NCI-H524 treated with DMSO at 0.1 percent for 48 hours (cell line): ENCODE data around the gene DDX50.
"Not testable (repeated sequence)": the region's sequence is repeated elsewhere in the genome, so short reads cannot be mapped to it uniquely, and the experiment has no call there.

Source experiments
- DNase-seq: peaks from one replicate; lab custom pipeline; 2025; lab: John Stamatoyannopoulos, UW

The DDX50 gene

DNA sequence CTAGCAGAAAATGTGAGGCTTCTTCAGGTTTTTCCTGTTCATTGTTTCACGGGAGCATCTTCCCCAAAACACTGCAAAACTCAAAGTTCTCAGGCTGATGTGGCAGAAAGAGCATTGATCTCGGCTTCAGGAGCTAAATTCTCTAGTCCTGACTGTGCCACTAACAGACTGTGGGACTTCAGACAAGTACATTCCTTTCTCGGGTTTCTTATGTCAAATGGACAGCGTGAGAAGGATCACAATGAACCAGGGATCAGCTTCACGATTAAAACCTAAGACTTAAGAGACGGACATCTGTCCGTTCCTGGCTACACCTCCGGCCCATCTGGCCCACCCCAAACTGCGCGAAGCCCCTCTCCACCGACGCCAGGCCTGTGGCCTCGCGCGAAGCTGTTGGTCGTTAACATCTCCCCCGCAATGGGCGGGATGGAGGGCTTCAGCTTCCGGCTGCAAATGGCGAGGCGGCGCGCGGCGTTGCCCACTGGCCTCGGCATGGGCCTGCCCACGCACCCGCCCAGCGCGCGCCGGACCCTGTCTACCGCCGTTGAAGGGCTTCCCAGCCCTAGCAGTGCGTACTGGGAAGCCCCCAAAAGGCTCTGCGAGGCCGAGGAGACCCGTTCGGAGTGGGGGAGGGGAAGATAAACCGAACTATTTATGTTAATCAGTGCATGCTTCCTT lies 549 bp upstream of the DDX50 start:
- peak; percentile 55 for DNase-seq

DNA sequence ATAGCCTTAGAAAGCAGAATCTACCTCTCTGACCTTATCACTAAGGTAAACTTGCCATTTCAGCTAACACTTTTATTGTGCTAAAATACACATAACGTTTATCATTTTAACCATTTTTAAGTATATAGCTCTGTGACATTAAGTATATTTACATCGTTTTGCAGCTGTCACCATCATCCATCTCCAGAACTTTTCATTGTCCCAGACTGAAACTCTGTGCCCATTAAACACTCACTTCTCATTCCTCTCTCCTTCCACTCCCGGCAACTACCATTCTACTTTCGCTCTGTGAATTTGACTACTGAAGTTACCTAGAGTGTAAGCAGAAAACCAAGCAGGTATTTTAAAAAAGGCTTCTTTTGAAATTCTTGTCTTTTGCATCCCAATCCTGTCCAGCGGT lies 1.3 kb downstream of the DDX50 start:
- no peak for DNase-seq

GRCh38 chr10:68924593-68924992 lies 23.5 kb downstream of the DDX50 start:
- DNase-seq, result no peak

GRCh38 chr10:68925489-68925888 lies 24.4 kb downstream of the DDX50 start:
- no peak for DNase-seq

- DNase-seq, result not testable (repeated sequence)
These were observed 28.0 kb downstream of the DDX50 start for GRCh38 chr10:68929157-68929556.

DNA sequence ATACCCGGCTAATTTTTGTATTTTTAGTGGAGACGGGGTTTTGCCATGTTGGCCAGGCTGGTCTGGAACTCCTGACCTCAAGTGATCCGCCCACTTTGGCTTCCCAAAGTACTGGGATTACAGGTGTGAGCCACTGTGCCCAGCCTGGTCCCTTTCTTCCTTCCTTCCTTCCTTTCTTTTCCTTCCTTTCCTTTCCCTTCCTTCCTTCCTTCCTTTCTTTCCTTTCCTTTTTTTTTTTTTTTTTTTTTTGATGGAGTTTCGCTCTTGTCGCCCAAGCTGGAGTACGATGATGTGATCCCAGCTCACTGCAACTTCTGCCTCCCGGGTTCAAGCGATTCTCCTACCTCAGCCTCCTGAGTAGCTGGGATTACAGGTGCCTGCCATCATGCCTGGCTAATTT lies 28.8 kb downstream of the DDX50 start:
- not testable (repeated sequence) for DNase-seq

DNA sequence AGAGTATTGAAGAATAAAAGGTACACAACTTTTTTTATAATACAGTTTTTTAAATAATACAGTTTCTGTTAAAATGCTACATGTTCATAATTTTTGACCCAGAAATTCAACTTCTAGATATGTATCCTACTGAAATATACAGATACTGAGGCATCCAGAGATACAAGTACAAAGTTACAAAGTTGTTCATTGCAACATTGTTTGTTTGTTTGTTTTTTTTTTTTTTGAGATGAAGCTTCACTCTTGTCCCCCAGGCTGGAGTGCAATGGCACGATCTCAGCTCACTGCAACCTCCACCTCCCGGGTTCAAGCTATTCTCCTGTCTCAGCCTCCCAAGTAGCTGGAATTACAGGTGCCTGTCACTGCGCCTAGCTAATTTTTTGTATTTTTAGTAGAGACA lies 31.7 kb downstream of the DDX50 start:
- DNase-seq, result not testable (repeated sequence)

DNA sequence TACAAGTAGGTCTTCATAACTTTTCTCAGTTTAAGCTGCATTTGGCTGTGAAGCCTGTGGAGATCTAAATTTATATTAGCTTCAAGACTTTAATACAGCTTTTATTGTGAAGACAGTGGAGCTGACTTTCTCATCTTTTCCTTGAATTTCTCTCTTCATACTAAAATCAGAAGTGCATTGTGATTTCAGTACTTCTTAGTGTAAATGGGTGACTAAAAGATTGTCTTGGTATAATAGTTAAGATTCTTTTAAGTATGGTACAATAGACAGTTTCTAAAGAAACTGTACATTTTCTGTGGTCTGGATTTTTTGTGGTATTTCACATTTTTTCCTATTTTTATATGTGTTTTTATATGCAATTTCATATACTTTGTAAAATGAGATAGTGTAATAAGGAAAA lies 33.9 kb downstream of the DDX50 start:
- DNase-seq, result no peak

DNA sequence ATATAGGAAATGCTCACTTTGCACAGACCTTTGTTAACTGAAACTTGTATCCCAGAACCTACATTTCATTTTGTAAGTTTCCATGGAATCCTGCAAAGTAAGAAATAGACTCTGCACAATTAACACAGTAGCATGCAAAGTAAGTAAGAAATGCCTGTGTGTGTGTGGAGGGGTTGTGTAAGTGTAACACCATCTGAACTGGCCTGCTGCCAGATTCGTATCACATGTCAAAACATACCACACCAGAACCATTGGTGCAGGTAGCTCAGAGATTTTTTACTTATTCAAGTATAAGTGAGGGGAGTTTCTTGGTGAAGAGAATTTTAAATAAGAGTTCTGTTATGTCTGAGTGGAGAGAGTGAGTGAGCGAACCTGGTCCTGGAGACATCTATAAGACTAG lies 37.0 kb downstream of the DDX50 start:
- no peak for DNase-seq

GRCh38 chr10:68938884-68939283 lies 37.8 kb downstream of the DDX50 start:
- no peak for DNase-seq

DNA sequence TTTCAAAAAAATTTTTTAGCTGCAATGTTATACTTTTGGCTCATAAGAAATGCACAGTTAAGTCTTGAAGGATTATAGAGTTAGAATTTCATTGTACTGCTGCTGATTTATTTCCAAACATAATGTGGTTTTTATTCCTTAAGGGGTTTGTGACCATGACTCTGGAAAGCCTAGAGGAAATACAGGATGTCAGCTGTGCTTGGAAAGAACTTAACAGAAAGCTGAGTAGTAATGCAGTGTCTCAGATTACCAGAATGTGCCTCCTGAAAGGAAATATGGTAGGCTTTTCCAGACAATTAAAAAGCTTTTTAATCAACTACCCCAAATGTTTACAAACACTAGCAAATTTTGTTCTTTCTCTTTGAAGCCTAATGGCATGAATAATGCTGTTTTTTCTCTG lies 39.8 kb downstream of the DDX50 start:
- not testable (repeated sequence) for DNase-seq

- no peak for DNase-seq
These were observed 49.5 kb downstream of the DDX50 start for GRCh38 chr10:68950598-68950997.

DNA sequence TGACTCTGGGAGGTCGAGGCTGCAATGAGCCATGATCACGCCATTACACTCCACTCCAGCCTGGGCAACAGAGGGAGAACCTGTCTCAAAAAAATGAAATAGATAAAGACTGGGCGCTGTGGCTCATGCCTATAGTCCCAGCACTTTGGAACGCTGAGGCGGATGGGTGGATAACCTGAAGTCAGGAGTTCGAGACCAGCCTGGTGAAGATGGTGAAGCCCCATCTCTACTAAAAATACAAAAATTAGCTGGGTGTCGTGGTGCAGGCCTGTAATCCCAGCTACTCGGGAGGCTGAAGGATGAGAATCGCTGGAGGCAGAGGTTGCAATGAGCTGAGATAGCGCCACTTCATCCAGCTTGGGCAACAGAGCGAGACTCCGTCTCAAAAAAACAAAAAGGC lies 53.8 kb downstream of the DDX50 start:
- DNase-seq, result no peak

GRCh38 chr10:68955355-68955831 lies 54.3 kb downstream of the DDX50 start:
- no peak for DNase-seq

GRCh38 chr10:68955832-68956532 lies 54.9 kb downstream of the DDX50 start, which contains the start of gene DDX21:
TSS of gene DDX21 (plus strand) at chr10:68956170. CDS start at chr10:68956226, 56 bp downstream.
- DNase-seq, result peak; percentile 40

DNA sequence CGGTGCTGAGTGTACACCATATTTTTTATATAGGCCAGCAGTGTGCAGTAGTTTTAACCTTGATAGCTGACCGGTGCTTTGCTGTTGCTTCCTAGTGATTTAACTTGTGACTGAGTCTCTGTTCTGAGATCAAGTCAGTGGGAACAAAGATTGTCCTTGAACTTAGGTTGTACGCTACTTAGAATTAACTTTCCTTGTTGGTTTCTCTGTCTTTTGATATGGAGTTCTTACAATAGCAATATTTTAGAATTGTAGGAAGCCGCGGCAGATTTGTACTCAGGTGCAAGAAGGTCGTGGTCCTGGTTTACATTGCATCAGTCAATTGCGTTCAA lies 56.1 kb downstream of the DDX50 start:
- no peak for DNase-seq

DNA sequence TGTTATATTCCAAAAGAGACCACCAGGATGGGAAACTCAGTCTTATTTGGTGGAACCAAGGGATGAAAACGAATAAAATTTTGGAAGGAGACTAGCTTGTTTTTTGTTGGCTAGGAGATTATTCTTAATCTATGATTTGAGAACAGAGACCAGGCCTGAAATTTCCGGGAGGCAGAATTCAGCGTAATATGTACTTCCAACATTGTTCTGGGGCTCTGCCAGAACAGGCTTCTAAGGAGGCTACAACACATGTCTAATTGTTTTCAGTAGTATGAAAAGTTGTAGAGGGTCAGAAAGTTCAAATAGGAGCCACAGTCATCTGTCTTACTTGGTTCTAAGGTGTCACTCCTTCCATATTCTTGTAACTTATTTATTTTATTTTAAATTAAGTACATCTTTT lies 56.5 kb downstream of the DDX50 start:
- DNase-seq, result no peak

DNA sequence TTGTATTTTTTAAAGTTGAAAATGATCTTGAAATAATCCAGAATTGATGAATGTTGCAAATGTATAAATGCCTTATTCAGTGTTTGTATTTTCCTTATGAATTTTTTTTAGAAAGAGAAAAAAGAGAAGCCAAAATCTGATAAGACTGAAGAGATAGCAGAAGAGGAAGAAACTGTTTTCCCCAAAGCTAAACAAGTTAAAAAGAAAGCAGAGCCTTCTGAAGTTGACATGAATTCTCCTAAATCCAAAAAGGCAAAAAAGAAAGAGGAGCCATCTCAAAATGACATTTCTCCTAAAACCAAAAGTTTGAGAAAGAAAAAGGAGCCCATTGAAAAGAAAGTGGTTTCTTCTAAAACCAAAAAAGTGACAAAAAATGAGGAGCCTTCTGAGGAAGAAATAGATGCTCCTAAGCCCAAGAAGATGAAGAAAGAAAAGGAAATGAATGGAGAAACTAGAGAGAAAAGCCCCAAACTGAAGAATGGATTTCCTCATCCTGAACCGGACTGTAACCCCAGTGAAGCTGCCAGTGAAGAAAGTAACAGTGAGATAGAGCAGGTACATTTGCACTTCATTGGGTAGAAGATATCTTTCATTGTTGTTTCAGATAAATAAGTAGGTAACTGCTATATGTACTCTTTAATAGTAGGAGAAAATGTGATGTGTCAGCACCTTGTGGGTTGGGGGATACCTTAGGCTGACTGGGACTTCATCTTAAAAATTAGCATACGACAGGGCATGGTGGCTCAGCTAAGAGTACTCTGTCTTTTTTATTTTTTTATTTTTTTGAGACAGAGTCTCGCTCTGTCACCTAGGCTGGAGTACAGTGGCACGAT lies 58.8 kb downstream of the DDX50 start:
- no peak for DNase-seq

DNA sequence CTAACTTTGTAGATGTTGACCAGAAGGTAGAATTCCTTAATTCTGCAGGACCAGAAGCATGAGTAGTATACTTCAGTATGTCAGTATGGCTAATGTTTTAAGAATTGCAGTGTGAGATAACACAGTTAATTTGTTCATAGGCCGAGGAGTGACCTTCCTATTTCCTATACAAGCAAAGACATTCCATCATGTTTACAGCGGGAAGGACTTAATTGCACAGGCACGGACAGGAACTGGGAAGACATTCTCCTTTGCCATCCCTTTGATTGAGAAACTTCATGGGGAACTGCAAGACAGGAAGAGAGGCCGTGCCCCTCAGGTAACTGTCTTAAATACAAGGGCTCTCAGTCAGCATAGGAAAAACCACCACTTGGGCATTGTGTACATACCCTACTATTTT lies 62.0 kb downstream of the DDX50 start:
- DNase-seq, result no peak

- DNase-seq, result no peak
These were observed 72.9 kb downstream of the DDX50 start for GRCh38 chr10:68973975-68974374.

GRCh38 chr10:68975936-68976473 lies 74.9 kb downstream of the DDX50 start:
- not testable (repeated sequence) for DNase-seq

DNA sequence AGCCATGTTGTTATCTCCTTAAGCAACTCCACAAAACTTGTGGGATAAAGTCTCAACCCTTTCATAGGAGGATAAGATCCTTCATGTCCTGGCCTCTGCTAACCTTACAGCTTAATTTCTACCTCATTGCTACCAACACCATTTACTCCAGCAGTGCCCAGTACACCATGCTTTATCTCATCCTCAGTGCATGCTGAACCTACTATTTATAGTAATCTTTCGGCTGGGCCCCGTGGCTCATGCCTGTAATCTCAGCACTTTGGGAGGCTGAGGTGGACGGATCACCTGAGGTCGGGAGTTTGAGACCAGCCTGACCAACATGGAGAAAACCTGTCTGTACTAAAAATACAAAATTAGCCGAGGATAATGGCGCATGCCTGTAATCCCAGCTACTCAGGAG lies 78.6 kb downstream of the DDX50 start:
- not testable (repeated sequence) for DNase-seq

- no peak for DNase-seq
These were observed 80.0 kb downstream of the DDX50 start for GRCh38 chr10:68981074-68981473.
